KMS-11 (cell line): ENCODE data around the gene TAOK3.

Experiments
- H2AFZ ChIP-seq: fragments of 200-600 bp; sonication (generic); 2 replicates; pipeline ENCODE4 v1.6.1; 2016; ENCODE audit warnings: antibody characterized with exemption, mixed run types, low read depth
- H3K27ac ChIP-seq: fragments of 200-600 bp; sonication (generic); 2 replicates; pipeline ENCODE4 v1.6.1; 2016; ENCODE audit warnings: mild to moderate bottlenecking, mixed run types
- H3K27me3 ChIP-seq: fragments of 200-600 bp; sonication (generic); 2 replicates; pipeline ENCODE4 v1.6.1; 2017; ENCODE audit warnings: mild to moderate bottlenecking, low read depth, mixed run types, moderate library complexity; ENCODE audit not compliant: insufficient read depth
- H3K36me3 ChIP-seq: fragments of 200-600 bp; sonication (generic); 2 replicates; pipeline ENCODE4 v1.6.1; 2017; ENCODE audit warnings: mild to moderate bottlenecking, mixed run types; ENCODE audit not compliant: insufficient read depth
- H3K4me1 ChIP-seq: fragments of 200-600 bp; sonication (generic); 2 replicates; pipeline ENCODE4 v1.6.1; 2016; ENCODE audit warnings: mild to moderate bottlenecking, low read depth, mixed run types; ENCODE audit not compliant: poor library complexity, severe bottlenecking
- H3K4me2 ChIP-seq: fragments of 200-600 bp; sonication (generic); 2 replicates; pipeline ENCODE4 v1.7.0; 2016; ENCODE audit warnings: mild to moderate bottlenecking, mixed run types
- H3K4me3 ChIP-seq: fragments of 200-600 bp; sonication (generic); IDR thresholded peaks from 2 replicates; pipeline ENCODE4 v1.6.1; 2017; ENCODE audit warnings: low read depth, low read length, mixed read lengths; ENCODE audit not compliant: insufficient read depth
- H3K79me2 ChIP-seq: fragments of 200-600 bp; sonication (generic); 2 replicates; pipeline ENCODE4 v1.6.1; 2016; ENCODE audit warnings: low read depth, mixed run types; ENCODE audit not compliant: insufficient read depth
- H3K9ac ChIP-seq: fragments of 200-600 bp; sonication (generic); 2 replicates; pipeline ENCODE4 v1.6.1; 2016; ENCODE audit warnings: mild to moderate bottlenecking, mixed run types
- H4K20me1 ChIP-seq: fragments of 200-600 bp; sonication (generic); 2 replicates; pipeline ENCODE4 v1.6.1; 2016; ENCODE audit warnings: mild to moderate bottlenecking, mixed run types; ENCODE audit not compliant: insufficient read depth
- CTCF ChIP-seq: fragments of 200-600 bp; sonication (generic); conservative IDR thresholded peaks from 2 replicates; pipeline ENCODE4 v1.6.1; 2017; ENCODE audit warnings: low read depth, mild to moderate bottlenecking, antibody characterized with exemption, low read length, moderate library complexity, mixed read lengths

Gene TAOK3

GRCh38 chr12:118238888-118239287 is 133.8 kb downstream of the TAOK3 start:
- TF ChIP-seq CTCF: no peak
- Histone ChIP-seq H3K36me3 (no peaks in the 10 kb centered on the region), H3K27me3 (no peaks in the 10 kb centered on the region), H4K20me1 (no peaks in the 10 kb centered on the region), H3K9ac (no peak overlapping the region), H2AFZ (no peak overlapping the region), H3K79me2 (no peaks in the 10 kb centered on the region), H3K4me1 (peaks cover 12% of the 10 kb centered on the region), H3K4me2 (no peak overlapping the region), H3K4me3 (no peak overlapping the region), H3K27ac (no peak overlapping the region)

- no peaks in the 10 kb centered on the region for H4K20me1 ChIP-seq
- H3K79me2 ChIP-seq: no peaks in the 10 kb centered on the region
- no peak for TF ChIP-seq CTCF
- H3K4me3 ChIP-seq: no peak overlapping the region
- no peak overlapping the region for H3K4me2 ChIP-seq
- H3K27ac ChIP-seq: no peak overlapping the region
- no peaks in the 10 kb centered on the region for H3K36me3 ChIP-seq
- H3K9ac ChIP-seq: no peak overlapping the region
- H3K4me1 ChIP-seq: peaks cover 12% of the 10 kb centered on the region
- H2AFZ ChIP-seq: no peak overlapping the region
- H3K27me3 ChIP-seq: no peaks in the 10 kb centered on the region
These were observed 134.8 kb downstream of the TAOK3 start for GRCh38 chr12:118237908-118238307.

- Histone ChIP-seq H3K27ac (no peak overlapping the region), H4K20me1 (no peaks in the 10 kb centered on the region), H3K4me1 (peaks cover 12% of the 10 kb centered on the region), H3K4me3 (no peak overlapping the region), H3K36me3 (no peaks in the 10 kb centered on the region), H3K4me2 (no peak overlapping the region; the same call in 1 of the 2 replicates), H3K79me2 (no peaks in the 10 kb centered on the region), H3K9ac (no peak overlapping the region), H2AFZ (no peak overlapping the region), H3K27me3 (no peaks in the 10 kb centered on the region)
- TF ChIP-seq CTCF: no peak
These were observed 135.5 kb downstream of the TAOK3 start for GRCh38 chr12:118237052-118237665.

GRCh38 chr12:118220702-118221101 is 152.0 kb downstream of the TAOK3 start:
- H3K4me1 ChIP-seq: no peaks in the 10 kb centered on the region
- no peaks in the 10 kb centered on the region for H3K27me3 ChIP-seq
- H2AFZ ChIP-seq: no peak overlapping the region
- H3K79me2 ChIP-seq: no peaks in the 10 kb centered on the region
- H4K20me1 ChIP-seq: no peaks in the 10 kb centered on the region
- TF ChIP-seq CTCF: no peak
- H3K4me3 ChIP-seq: no peak overlapping the region
- H3K27ac ChIP-seq: no peak overlapping the region
- no peak overlapping the region for H3K4me2 ChIP-seq
- H3K36me3 ChIP-seq: no peaks in the 10 kb centered on the region
- H3K9ac ChIP-seq: no peak overlapping the region
